LNCAP (cell line): Measurements from ENCODE around the gene SOX5.

ENCODE experiments used
- TF ChIP-seq, protein P1 (sequence below): fragments of 450-650 bp; IDR thresholded peaks from 2 replicates; pipeline ENCODE4 v1.5.1; 2017; ENCODE audit warnings: mild to moderate bottlenecking

Gene SOX5

GRCh38 chr12:23834076-23834475 is 115.4 kb downstream of the SOX5 start:
- TF ChIP-seq, protein P1, sequence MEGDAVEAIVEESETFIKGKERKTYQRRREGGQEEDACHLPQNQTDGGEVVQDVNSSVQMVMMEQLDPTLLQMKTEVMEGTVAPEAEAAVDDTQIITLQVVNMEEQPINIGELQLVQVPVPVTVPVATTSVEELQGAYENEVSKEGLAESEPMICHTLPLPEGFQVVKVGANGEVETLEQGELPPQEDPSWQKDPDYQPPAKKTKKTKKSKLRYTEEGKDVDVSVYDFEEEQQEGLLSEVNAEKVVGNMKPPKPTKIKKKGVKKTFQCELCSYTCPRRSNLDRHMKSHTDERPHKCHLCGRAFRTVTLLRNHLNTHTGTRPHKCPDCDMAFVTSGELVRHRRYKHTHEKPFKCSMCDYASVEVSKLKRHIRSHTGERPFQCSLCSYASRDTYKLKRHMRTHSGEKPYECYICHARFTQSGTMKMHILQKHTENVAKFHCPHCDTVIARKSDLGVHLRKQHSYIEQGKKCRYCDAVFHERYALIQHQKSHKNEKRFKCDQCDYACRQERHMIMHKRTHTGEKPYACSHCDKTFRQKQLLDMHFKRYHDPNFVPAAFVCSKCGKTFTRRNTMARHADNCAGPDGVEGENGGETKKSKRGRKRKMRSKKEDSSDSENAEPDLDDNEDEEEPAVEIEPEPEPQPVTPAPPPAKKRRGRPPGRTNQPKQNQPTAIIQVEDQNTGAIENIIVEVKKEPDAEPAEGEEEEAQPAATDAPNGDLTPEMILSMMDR, result no peak

DNA sequence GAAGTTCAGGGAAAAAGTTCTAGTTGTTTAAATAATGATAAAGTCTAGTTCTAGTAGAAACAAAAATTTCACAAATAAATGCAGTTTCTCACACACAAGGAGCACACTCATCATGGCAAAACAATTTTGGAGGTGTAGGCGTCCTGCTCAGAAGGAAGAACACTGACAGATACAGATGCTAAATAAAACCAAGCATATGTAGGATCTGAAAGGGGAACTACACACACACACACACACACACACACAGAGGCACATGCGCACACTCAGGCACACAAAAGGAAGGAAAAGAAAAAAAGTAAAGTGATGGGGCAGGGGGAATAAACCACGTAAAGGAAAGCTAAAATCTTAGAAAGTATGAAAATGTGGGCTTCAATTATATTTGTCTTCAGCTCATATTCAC is 117.7 kb downstream of the SOX5 start:
- TF ChIP-seq, protein P1, result no peak

- TF ChIP-seq, protein P1, result no peak
Observed at GRCh38 chr12:23830210-23830609, 119.3 kb downstream of the SOX5 start.

- TF ChIP-seq, protein P1, result no peak
Observed at GRCh38 chr12:23827353-23827752, 122.1 kb downstream of the SOX5 start.

DNA sequence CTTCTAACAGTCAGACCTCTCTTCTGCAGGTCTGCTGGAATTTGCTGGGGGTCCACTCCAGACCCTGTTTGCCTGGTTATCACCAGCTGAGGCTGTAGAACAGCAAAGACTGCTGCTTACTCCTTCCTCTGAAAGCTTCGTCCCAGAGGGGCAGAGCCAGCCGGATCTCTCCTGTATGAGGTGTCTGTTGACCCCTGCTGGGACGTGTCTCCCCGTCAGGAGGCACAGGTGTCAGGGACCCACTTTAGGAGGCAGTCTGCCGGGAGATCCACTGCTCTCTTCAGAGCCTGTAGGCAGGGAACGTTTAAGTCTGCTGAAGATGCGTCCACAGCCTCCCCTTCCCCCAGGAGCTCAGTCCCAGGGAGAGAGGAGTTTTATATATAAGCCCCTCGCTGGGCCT is 125.1 kb downstream of the SOX5 start:
- TF ChIP-seq, protein P1, result no peak

- TF ChIP-seq, protein P1, result no peak
Observed at GRCh38 chr12:23817345-23817744, 132.1 kb downstream of the SOX5 start.

DNA sequence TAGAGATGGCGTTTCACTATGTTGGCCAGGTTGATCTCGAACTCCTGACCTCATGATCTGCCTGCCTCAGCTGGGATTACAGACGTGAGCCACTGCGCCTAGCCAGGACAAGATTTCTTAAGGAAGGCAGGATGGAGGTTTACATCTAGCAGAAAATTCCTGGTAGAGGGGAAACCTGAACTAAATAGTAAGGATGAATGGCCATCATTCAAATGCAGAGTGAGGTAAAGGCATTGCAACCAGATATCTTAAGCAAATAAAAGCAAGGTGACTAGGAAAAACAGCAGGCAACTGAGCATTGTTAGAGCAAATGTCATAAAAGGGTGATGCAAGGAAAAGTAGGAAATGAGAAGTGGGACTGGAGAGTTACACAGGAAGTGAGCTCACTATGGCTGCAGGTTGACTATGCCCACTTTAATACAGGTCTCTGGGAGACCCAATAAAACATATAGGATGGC is 133.0 kb downstream of the SOX5 start:
- TF ChIP-seq, protein P1, result no peak

DNA sequence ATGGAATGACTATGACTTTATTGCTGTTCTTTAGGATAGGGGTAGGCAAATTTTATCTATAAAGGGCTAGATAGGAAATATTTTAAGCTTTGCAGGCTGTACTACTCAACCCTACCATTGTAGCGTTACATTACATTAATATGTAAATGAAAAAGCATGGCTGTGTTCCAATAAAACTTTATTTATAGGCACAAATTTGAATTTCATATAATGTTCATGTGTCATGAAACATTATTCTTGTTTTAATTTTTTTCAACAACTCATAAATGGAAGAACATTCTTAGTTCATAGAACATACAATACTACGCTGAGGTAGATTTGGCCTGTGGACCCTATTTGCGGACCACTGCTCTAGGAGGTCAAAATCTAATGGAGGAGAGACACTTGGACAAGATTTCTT is 133.7 kb downstream of the SOX5 start:
- TF ChIP-seq, protein P1, result no peak
